Effector memory CD8-positive, alpha-beta T cell (primary cell): ENCODE measurements around the gene USHBP1.

Experiments used
- ATAC-seq: fragments of 150-1000 bp; cut with Tn5 transposase; replicated peaks from 2 replicates; pipeline ENCODE4 v1.10.0; 2021; ENCODE audit warnings: mild to moderate bottlenecking, moderate library complexity
- DNase-seq, 3 experiments: peaks; one replicate each; pipeline ENCODE4 v3.0.0; 2021
- H3K27ac Mint-ChIP-seq, 2 donors: one replicate each; pipeline ENCODE4 v1.8.0; 2022; ENCODE audit warnings: mild to moderate bottlenecking in 2 of 2, mixed read lengths in 2 of 2, moderate library complexity in 2 of 2
- H3K27me3 Mint-ChIP-seq, 2 donors: one replicate each; pipeline ENCODE4 v1.8.0; 2022; ENCODE audit warnings: mixed read lengths in 2 of 2
- H3K36me3 Mint-ChIP-seq: one replicate; pipeline ENCODE4 v1.8.0; 2022; ENCODE audit warnings: mild to moderate bottlenecking, moderate library complexity, mixed read lengths; ENCODE audit not compliant: insufficient read depth
- H3K4me1 Mint-ChIP-seq, 2 donors: one replicate each; pipeline ENCODE4 v1.8.0; 2022; ENCODE audit warnings: low read depth in 2 of 2, mixed read lengths in 2 of 2
- H3K4me3 Mint-ChIP-seq, 2 donors: one replicate each; pipeline ENCODE4 v1.8.0; 2022; ENCODE audit warnings: mild to moderate bottlenecking in 2 of 2, mixed read lengths in 2 of 2, moderate library complexity in 2 of 2
- H3K9me3 Mint-ChIP-seq, 2 donors: one replicate each; pipeline ENCODE4 v1.8.0; 2022; ENCODE audit warnings: mixed read lengths in 2 of 2

USHBP1 gene

DNA sequence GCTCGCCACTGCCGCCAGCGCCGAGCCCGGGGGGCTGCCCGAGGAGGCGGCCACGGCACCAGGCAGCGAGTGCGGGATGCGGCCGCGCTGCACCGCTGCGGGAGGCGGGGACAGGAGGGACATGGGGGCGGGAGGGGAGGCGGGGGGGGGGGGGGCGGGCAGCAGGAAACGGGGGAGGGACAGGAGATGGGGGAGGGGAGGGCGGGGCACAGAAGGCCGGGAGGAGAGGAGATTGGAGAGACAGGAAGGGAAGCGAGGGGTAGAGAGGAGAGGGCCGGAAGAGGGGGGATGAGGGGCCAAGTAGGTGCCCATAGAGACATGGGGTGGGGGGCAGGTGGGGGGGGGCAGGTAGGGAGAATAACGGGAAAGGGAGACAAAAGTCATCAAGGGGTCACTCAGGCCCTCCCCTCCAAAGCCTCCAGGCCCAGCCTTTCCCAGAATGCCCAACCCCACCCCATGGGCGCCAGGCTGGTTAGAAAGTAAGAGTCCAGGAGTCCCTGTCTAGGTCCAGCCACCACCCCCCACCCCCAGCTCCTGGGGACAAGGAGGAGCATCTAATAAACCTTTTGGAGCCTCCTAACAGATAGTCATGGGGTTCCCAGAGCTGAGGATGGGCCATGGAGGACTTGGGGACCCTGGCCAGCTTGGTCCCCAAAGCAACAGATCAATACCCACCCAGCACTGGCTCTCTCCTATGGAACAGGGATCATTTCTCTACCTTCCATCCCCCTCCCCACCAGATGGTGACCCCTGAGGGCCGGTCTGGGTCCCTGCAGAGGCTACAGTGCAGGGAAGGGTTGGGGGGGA is 28.4 kb downstream of the USHBP1 start:
- ATAC-seq (peak; percentile 30), DNase-seq (no peak)
- peaks cover 6% of the 10 kb centered on the region in 2 donors for H3K4me1 Mint-ChIP-seq
- no peaks in the 10 kb centered on the region for H3K9me3 Mint-ChIP-seq
- H3K4me3 Mint-ChIP-seq = peak overlapping the region; percentile 70 to 80
- no peaks in the 10 kb centered on the region for H3K27me3 Mint-ChIP-seq
- peaks cover 9% of the 10 kb centered on the region for H3K36me3 Mint-ChIP-seq
- no peak overlapping the region for H3K27ac Mint-ChIP-seq

DNA sequence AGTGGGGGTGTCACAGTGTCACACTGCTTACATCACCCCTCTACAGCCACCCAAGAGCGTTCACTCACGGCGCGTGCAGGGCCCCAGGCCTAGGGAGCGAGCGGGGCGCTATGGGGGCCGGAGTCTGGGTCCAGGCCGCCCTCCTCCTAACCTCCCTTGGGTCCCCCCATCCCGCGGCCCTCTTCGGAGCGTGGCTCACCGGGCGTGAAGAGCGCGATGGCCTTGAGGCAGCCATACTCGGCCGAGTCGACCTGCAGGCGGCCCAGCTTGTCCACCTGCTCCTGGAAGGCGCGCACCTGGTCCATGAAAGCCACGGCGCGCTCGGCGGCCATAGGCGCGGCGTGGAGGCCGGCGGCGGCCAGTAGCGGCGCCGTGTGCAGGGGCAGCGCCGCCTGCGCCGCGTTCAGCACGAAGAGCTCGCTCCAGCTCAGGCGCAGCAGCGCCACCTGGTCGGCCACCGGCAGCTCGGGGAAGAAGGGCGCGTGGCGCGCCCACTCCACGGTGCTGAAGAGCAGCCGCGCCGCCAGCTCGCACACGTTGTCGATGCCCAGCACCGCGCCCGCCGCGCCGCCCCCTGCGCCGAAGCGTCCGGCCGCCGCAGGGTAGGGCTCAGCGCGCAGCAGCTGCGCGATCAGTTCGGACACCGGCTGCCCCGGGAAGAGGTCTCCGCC is 29.1 kb downstream of the USHBP1 start:
- Mint-ChIP-seq H3K4me3 (peak overlapping the region; percentile 70 to 80), H3K27me3 (no peaks in the 10 kb centered on the region), H3K36me3 (peaks cover 9% of the 10 kb centered on the region), H3K27ac (peak overlapping the region in 1 of 2 donors; percentile 16), H3K9me3 (no peaks in the 10 kb centered on the region), H3K4me1 (peaks cover 6% of the 10 kb centered on the region in 2 donors)
- DNase-seq = peak; percentile 61 to 71 (median 65)
- peak; percentile 93 for ATAC-seq

DNA sequence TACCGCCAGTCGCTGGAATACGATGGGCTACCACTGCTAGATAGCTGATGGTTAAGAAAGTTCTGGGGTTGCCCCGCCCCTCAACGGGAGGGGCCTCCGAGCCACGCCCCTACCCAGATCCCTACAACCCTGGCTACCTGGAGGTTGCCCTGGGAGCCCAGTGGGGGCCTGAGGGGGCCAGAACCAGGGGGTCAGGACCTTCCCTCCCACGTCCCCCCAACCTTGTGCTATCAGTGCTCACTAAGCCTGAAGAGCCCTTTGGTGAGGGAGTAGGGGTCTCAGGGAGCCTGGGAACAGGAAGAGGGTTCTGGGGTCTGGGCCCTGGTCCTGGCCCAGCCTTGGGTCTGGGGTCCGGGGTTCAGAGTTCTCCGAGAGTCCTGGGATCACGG is 29.6 kb downstream of the USHBP1 start:
- H3K4me1 Mint-ChIP-seq = peaks cover 6% of the 10 kb centered on the region in 2 donors
- DNase-seq (peak in 2 of 3 experiments; percentile 37 to 50), ATAC-seq (peak; percentile 49)
- peak overlapping the region; percentile 70 to 80 for H3K4me3 Mint-ChIP-seq
- H3K27ac Mint-ChIP-seq = peak overlapping the region; percentile 9 to 16
- H3K36me3 Mint-ChIP-seq = peaks cover 12% of the 10 kb centered on the region
- no peaks in the 10 kb centered on the region for H3K27me3 Mint-ChIP-seq
- H3K9me3 Mint-ChIP-seq = no peaks in the 10 kb centered on the region

DNA sequence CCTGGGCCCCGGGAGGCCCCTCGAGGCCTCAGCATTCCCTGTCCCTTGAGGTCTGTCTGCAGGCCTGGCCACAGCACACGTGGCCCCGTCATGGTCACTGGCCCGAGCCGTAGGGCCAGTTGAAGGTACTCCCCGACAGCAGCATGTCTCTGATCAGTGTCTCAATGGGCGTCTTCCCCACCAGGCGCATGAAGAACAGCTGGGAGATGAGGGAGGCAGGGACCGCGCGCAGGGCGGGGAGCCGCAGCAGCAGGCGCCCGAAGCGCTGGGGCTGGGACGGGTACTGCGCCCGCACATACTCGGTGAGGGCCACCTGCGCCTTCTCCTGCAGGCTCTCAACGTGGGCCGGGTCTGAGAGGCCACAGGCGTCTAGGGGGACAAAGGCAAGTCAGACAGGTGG is 32.3 kb downstream of the USHBP1 start:
- Mint-ChIP-seq H3K36me3 (peaks cover 12% of the 10 kb centered on the region), H3K27me3 (no peaks in the 10 kb centered on the region), H3K4me3 (no peak overlapping the region), H3K27ac (no peak overlapping the region), H3K4me1 (peaks cover 8% of the 10 kb centered on the region in 2 donors), H3K9me3 (no peaks in the 10 kb centered on the region)
- ATAC-seq (no peak), DNase-seq (no peak)

DNA sequence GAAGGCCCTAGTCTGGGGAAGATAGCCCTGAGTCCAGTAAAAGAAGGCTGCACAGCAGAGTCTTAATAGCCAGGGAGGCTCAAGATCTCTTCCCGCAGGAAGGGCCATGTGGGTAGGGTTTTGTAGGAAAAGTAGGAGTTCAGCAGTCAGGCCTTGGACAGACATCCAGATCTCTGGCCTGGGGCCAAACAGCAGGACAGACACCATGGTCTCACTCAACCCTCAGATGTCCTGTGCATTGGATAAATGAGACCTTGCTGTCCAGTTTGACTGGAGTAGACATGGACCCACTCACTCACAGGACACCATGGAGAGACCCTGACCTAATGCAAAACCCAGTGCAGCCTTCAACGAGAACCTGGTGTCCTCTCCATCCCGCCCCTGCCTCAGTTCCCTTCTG is 34.7 kb downstream of the USHBP1 start:
- peaks cover 27% of the 10 kb centered on the region for H3K36me3 Mint-ChIP-seq
- no peaks in the 10 kb centered on the region for H3K27me3 Mint-ChIP-seq
- no peak overlapping the region for H3K27ac Mint-ChIP-seq
- DNase-seq (no peak), ATAC-seq (no peak)
- H3K9me3 Mint-ChIP-seq = no peaks in the 10 kb centered on the region
- H3K4me3 Mint-ChIP-seq = no peak overlapping the region
- peaks cover 13 to 17% of the 10 kb centered on the region in 2 donors for H3K4me1 Mint-ChIP-seq

DNA sequence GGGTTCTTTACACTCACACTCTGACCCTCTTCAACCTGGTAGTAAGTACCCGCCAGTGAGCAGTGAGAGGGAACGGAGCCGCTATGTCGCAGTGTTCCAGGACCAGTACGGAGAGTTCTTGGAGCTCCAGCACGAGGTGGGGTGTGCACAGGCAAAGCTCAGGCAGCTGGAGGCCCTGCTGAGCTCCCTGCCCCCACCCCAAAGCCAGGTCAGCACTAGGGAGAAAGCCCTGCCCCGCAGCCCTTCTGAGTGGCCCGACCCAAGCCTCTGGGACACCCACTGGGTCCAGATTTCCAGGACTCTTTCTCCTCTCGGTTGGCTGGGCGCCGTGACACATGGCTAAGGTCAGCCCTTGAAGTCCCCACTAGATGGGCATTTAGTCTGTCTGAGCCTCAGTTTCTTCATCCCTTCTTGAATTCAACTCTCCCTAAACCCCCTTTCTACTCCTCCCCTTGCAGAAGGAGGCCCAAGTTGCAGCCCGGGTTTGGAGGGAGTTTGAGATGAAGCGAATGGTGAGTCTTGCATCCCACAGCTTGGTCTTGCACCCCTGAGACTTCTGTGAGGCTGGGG is 36.7 kb downstream of the USHBP1 start:
- H3K36me3 Mint-ChIP-seq = peaks cover 23% of the 10 kb centered on the region
- no peak overlapping the region for H3K27ac Mint-ChIP-seq
- H3K27me3 Mint-ChIP-seq = no peaks in the 10 kb centered on the region
- DNase-seq (no peak), ATAC-seq (no peak)
- H3K4me1 Mint-ChIP-seq = peaks cover 9 to 11% of the 10 kb centered on the region in 2 donors
- H3K9me3 Mint-ChIP-seq = no peaks in the 10 kb centered on the region
- H3K4me3 Mint-ChIP-seq = no peak overlapping the region

DNA sequence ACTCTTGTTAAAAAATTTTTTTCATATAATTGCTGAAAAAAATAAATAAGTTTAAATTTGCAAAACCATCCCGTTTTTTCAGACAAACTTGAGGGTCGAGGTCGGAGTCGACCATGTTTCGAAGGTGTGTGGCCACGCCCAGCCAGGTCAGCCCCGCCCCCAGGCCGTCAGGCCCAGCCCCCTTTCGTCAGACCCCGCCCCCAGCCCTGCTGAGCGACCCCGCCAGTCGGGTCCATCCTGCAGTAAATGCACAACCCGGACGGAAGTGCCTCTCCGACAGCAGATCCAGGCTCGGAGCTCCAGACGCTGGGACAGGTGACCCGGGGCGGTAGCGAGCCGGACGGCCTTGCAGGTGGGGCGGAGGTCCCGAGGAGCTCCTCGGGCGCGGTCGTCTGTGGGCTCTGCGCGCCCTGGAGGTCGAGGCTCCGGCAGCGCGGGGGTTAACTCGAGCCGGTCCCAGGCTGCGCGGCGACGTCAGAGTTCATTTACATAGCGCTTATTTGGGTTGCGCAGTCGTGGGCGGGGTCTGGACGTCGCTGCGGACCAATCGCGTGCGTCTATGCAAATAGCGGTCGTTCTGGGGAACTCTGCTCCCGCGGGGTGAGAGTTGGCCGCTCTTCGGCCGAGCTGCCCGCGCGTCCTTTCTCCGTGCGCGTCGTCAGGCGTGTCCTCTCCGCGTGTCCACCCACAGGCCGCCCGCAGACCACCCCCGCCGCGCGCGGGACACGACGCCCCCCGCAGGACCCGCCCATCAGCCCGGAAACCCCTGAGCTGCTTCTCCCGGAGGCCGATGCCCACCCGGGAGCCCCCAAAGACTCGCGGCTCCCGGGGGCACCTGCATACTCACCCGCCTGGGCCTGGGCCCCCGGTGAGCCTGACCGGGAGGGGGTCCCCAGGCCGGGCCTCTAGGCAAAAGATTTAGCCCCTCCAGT is 38.3 kb downstream of the USHBP1 start, which contains the start of gene OCEL1:
OCEL1 (plus strand) TSS at position 225 of the 932 bp plus-strand sequence; CDS start at position 247, 22 bp downstream.
- H3K27me3 Mint-ChIP-seq = no peaks in the 10 kb centered on the region
- peaks cover 23% of the 10 kb centered on the region for H3K36me3 Mint-ChIP-seq
- no peaks in the 10 kb centered on the region for H3K9me3 Mint-ChIP-seq
- peak; percentile 90 for ATAC-seq
- peak within 1 kb of the TSS; percentile 94 to 95 for H3K27ac Mint-ChIP-seq
- peaks cover 9 to 11% of the 10 kb centered on the region in 2 donors for H3K4me1 Mint-ChIP-seq
- DNase-seq = peak; percentile 93 to 95 (median 94)
- peak within 1 kb of the TSS; percentile 87 to 95 for H3K4me3 Mint-ChIP-seq

DNA sequence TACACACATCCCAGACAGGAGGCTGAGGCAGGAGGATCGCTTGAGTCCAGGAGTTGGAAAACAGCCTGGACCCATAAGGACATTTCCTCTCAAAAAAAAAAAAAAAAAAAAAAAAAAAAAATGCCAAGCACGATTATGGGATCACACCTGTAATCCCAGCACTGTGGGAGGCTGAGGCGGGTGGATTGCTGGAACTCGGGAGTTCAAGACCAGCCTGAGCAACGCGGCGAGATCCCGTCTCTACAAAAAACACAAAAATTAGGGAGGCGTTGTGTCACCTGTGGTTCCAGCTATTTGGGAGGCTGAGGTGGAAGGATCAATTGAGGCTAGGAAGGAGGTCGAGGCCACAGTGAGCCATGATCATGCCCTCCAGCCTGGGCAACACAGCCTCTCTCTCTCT is 39.5 kb downstream of the USHBP1 start:
- ATAC-seq (no peak), DNase-seq (no peak)
- Mint-ChIP-seq H3K27ac (peak overlapping the region in 1 of 2 donors; percentile 94), H3K4me3 (peak overlapping the region; percentile 87 to 95), H3K9me3 (no peaks in the 10 kb centered on the region), H3K4me1 (peaks cover 9 to 11% of the 10 kb centered on the region in 2 donors), H3K36me3 (peaks cover 22% of the 10 kb centered on the region), H3K27me3 (no peaks in the 10 kb centered on the region)

DNA sequence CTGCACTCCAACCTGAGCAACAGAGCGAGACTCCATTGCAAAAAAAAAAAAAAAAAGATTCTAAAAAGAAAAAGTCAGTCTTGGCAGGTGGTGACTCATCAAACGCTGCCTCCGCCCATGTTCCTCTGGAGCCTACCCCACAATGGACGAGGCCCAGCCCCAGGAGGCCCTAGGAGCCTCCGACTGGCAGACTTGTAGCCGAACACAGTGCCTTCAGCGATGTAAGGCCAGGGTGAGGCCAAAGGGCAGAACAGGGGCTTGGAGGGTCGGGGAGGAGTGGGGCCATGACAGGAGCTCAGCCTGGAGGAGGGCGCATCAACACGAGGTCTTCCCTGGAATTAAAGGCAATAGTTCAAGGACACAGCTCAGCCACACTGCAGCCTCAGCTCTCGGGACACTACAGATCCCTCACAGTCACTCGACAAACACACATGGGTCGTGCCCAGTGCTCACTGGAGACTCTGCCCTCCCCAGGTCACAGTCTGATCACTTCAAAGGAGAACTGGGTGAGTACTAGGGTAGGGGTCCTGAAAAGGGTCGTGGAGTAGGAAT is 44.3 kb downstream of the USHBP1 start:
- Mint-ChIP-seq H3K27ac (no peak overlapping the region), H3K9me3 (no peaks in the 10 kb centered on the region), H3K36me3 (peaks cover 30% of the 10 kb centered on the region), H3K4me3 (no peak overlapping the region), H3K27me3 (no peaks in the 10 kb centered on the region), H3K4me1 (peaks cover under 1 to 5% of the 10 kb centered on the region in 2 donors)
- no peak for DNase-seq
- ATAC-seq = no peak

DNA sequence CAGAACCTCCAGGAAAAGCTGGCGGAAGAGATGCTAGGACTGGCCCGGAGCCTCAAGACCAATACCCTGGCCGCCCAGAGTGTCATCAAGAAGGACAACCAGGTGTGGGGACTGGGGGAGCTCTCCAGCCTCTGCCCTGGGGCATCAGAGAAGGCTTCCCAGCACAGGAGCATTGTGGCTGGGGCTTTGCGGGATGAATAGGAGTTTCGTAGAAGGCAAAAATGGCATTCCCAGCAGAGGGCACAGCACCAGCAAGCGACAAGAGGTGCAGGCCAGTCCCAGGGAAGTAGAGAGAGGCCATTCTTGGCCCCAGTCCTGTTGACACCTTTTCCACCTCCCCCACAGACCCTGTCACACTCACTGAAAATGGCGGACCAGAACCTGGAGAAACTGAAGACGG is 45.3 kb downstream of the USHBP1 start:
- H3K9me3 Mint-ChIP-seq = no peaks in the 10 kb centered on the region
- H3K36me3 Mint-ChIP-seq = peaks cover 32% of the 10 kb centered on the region
- no peaks in the 10 kb centered on the region for H3K27me3 Mint-ChIP-seq
- no peak overlapping the region for H3K4me3 Mint-ChIP-seq
- no peak for ATAC-seq
- DNase-seq = no peak
- H3K4me1 Mint-ChIP-seq = peaks cover 4 to 11% of the 10 kb centered on the region in 2 donors
- H3K27ac Mint-ChIP-seq = no peak overlapping the region

DNA sequence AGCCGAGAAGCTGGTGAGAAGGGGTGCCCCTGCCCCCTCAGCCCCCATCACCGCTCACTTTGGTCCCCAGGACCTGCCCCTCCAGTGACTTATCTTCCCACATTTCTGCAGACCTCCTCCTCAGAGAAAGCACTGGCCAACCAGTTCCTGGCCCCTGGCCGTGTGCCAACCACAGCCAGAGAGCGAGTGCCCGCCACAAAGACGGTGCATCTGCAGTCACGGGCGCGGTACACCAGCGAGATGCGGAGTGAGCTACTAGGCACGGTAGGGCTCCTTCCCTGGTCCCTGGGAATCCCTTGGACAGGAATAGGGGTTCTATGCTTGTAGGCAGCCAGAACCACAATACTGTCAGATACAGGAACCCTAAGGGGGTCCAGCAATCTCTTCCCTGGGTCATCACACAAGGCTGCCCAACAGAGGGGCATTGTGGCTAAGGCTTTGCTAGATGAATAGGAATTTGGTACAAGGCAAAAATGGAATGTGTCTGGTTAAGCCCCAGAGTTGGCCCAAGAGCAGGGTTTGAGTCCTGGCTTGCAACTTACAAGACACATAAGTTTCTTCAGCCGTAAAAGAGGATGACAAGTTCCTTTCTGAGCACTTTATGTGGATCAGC is 48.4 kb downstream of the USHBP1 start:
- ATAC-seq (no peak), DNase-seq (no peak)
- Mint-ChIP-seq H3K9me3 (no peaks in the 10 kb centered on the region), H3K4me1 (peaks cover 4 to 12% of the 10 kb centered on the region in 2 donors), H3K27me3 (no peaks in the 10 kb centered on the region), H3K36me3 (peaks cover 50% of the 10 kb centered on the region), H3K27ac (peak overlapping the region; percentile 94 to 95), H3K4me3 (peak overlapping the region; percentile 86 to 87)
